Activated CD4-positive, alpha-beta memory T cell treated with anti-CD3 and anti-CD28 coated beads for 36 hours (primary cell): ENCODE data around the gene NBPF19. TPM values are rescaled to one million over a fixed set of nuclear protein-coding genes. Genes with fewer than 3 reads are reported as not detected.

Experiments
- total RNA-seq, 2 experiments: library from RNA; stranded (reverse); gene quantifications; one replicate each; pipeline ENCODE4 v1.2.3, GENCODE V29; 2021

NBPF19 gene
- total RNA-seq, 2 experiments from 2014 or later, result 12.8 to 13.2 TPM

Other genes starting within 250 kb of the NBPF19 start
- gene PPIAL4C, start 108.8 kb downstream of the NBPF19 start, total RNA-seq, result not detected